Measurements from ENCODE around the gene PCDHGA1. TPM values are rescaled to one million over a fixed set of nuclear protein-coding genes. Genes with fewer than 3 reads are reported as not detected.

PCDHGA1 gene
- total RNA-seq, 1 donor from 2014 or later, result under 0.01 TPM

GRCh38 chr5:141489841-141490240 lies 159.5 kb downstream of the PCDHGA1 start:
- no peak overlapping the region for H3K4me3 ChIP-seq (ENCODE audit: low read depth, low read length)
- no peak for TF ChIP-seq CTCF (IDR thresholded peaks at IDR 0.05; ENCODE audit: insufficient read depth, low read length, severe bottlenecking)

GRCh38 chr5:141490271-141490670 lies 160.0 kb downstream of the PCDHGA1 start:
- Histone ChIP-seq H3K4me3 (ENCODE audit: low read depth, low read length) (no peak overlapping the region), H3K27me3 (ENCODE audit: control insufficient read depth, insufficient read depth, low read length) (peaks cover 6% of the 10 kb centered on the region), H3K36me3 (ENCODE audit: control insufficient read depth, insufficient read depth, low read length) (peaks cover 5% of the 10 kb centered on the region)
- DNase-seq (ENCODE audit: low read depth) (no peak), FAIRE-seq (no peak)
- no peak for TF ChIP-seq CTCF (IDR thresholded peaks at IDR 0.05; ENCODE audit: insufficient read depth, low read length, severe bottlenecking)

More at GRCh38 chr5:141489841-141490240, 159.5 kb downstream of the PCDHGA1 start:
- FAIRE-seq, result no peak
- H3K27me3 ChIP-seq (ENCODE audit: control insufficient read depth, insufficient read depth, low read length), result peaks cover 6% of the 10 kb centered on the region
- peaks cover 5% of the 10 kb centered on the region for H3K36me3 ChIP-seq (ENCODE audit: control insufficient read depth, insufficient read depth, low read length)
- DNase-seq (ENCODE audit: low read depth), result no peak

GRCh38 chr5:141490771-141491170 lies 160.5 kb downstream of the PCDHGA1 start:
- Histone ChIP-seq H3K27me3 (ENCODE audit: control insufficient read depth, insufficient read depth, low read length) (peaks cover 6% of the 10 kb centered on the region), H3K4me3 (ENCODE audit: low read depth, low read length) (no peak overlapping the region), H3K36me3 (ENCODE audit: control insufficient read depth, insufficient read depth, low read length) (peaks cover 2% of the 10 kb centered on the region)
- DNase-seq (ENCODE audit: low read depth), result no peak
- no peak for TF ChIP-seq CTCF (IDR thresholded peaks at IDR 0.05; ENCODE audit: insufficient read depth, low read length, severe bottlenecking)
- FAIRE-seq, result peak; percentile 60

- Histone ChIP-seq H3K27me3 (ENCODE audit: control insufficient read depth, insufficient read depth, low read length) (peaks cover 6% of the 10 kb centered on the region), H3K36me3 (ENCODE audit: control insufficient read depth, insufficient read depth, low read length) (no peaks in the 10 kb centered on the region)
These were observed 161.2 kb downstream of the PCDHGA1 start for GRCh38 chr5:141491323-141492167.

GRCh38 chr5:141492168-141492885 lies 162.0 kb downstream of the PCDHGA1 start:
- Histone ChIP-seq H3K27me3 (ENCODE audit: control insufficient read depth, insufficient read depth, low read length) (peaks cover 6% of the 10 kb centered on the region), H3K4me3 (ENCODE audit: low read depth, low read length) (no peak overlapping the region), H3K36me3 (ENCODE audit: control insufficient read depth, insufficient read depth, low read length) (no peaks in the 10 kb centered on the region)
- FAIRE-seq (no peak), DNase-seq (ENCODE audit: low read depth) (no peak)
- TF ChIP-seq CTCF (IDR thresholded peaks at IDR 0.05; ENCODE audit: insufficient read depth, low read length, severe bottlenecking), result no peak

More at GRCh38 chr5:141491323-141492167, 161.2 kb downstream of the PCDHGA1 start:
- DNase-seq (ENCODE audit: low read depth) (no peak), FAIRE-seq (no peak)
- no peak overlapping the region for H3K4me3 ChIP-seq (ENCODE audit: low read depth, low read length)
- no peak for TF ChIP-seq CTCF (IDR thresholded peaks at IDR 0.05; ENCODE audit: insufficient read depth, low read length, severe bottlenecking)

Measured in bronchial epithelial cell (primary cell).